ENCODE measurements around the gene SSTR5.
A peak's percentile ranks its signal among the peaks of the same experiment; 100 is the strongest.

The SSTR5 gene

DNA sequence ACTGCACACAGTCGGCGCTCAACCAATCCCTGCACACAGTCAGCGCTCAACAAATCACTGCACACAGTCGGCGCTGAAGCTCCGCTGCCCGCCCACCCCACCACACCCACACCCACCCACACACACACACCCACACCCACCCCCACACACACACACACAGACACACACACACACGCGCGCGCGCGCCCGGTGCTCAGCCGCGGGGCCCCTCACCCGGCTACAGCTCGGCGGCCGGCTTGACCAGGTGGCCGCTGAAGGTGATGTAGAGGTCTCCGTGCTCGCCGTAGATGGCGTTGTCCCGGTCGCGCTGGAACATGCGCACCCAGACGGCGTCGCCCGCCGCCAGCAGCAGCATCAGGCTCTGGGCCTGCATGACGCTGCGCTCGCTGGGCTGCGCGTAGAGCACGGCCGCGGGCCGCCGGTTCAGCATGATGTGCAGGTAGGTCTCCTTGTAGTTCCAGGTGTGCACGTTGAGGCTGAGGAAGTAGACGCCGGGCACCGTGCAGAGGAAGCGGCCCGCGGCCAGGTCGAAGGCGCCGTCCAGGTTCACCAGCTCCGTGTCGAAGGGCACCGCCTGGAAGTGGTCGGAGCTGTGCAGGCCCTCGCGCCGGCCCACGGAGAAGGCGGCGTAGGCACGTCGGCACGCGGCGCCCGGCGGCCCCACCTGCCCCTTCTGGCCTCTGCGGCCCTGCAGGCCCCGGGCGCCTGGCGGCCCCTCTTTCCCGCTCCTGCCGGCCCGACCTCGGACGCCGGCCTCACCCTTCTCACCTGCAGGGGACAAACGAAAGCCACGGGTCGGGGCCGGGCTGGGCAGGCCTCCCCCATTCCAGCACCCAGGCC, 21.0 kb downstream of the SSTR5 start:
- DNase-seq, result no peak

DNA sequence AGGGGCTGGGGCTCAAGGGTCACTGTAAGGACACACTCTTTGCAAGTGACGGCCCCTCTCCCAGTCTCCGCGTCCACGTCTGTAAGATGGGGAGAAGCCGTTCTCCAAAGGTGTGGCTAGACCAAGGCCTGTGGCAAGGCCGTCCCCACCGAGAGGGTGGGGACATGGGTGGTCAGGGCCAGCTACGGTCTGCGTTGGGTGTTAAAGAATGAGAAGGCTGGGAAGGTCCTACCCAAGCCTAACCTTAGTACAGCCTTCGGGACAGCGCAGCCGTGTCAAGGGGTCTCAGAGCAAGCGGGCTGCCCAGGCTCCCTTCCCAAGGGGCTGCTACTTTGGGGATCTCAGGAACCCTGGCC, 21.6 kb downstream of the SSTR5 start:
- DNase-seq, result no peak

DNA sequence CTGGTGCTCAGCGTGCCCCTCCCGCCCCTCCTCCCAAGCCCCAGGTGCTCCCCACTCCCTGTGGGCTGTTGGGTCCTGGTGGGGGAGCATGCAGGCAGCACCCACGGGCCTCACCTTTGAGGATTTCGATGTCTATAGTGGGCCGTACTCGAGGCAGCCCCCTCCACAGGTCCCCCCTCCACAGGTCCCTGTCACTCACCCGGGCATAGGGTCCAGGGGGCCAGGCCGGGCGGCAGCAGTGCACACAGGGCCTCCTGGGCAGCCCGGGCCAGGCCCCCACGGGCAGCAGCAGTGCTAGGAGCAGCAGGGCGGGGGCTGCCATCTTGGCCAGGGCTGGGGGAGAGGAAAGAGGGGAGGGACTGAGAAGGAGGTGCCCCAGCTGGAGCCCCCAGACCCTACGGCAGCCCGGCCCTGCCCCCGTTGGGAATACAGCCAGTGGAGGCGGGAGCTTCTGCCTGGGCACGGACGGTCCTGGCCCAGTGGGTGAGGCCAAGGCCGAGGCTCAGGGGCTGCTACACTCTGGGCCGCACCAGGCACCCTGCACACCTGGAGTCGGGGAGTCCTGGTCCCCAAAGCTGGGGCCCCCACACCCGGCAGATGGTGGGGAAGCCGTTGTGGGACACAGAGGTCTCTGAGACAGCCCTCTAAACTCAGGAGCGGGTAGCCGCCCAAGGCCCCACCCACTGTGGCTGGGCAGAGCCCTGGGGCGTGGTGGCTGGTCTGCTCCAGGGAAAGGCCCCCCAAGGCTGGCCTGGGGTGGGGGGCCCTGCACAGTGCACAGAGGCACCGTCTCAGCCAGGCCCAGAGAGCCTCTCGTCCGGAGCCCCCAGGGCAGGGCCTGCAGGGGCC, 22.3 kb downstream of the SSTR5 start:
- DNase-seq, result no peak

DNA sequence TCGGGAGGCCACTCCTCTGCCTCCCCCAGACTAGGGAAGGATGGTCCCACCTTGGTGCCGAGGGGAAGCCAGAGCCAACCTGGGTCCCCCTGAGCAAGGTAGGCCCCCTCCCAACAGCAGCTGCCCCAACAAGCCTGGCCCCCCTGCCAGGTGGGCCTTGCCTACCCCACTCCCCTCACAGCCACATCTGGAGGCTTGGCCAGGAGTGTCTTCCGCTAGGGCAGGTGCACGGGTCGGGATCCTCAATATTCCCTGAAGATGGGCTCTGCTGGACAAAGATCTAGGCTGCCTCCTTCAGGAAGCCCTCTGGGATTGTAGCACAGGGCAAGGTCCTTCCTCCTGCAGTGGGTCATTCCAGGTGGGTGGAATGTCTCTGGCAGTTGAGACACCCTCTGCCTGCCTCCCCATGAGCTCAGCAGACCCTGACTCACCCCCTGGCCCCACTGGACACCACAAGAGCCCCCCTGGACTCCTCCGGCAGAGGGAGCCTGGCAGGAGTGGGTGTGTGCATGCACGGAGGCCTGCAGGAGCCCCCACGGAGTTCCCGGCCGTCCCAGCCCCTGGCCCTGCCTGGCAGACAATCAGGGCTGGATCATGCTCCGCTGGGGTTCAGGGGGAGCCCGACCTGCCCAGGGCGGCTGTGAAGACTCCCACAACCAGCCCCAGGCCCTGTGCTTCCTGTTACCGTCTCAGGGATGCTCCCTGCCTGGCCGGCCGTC, 23.1 kb downstream of the SSTR5 start:
- DNase-seq, result no peak

DNA sequence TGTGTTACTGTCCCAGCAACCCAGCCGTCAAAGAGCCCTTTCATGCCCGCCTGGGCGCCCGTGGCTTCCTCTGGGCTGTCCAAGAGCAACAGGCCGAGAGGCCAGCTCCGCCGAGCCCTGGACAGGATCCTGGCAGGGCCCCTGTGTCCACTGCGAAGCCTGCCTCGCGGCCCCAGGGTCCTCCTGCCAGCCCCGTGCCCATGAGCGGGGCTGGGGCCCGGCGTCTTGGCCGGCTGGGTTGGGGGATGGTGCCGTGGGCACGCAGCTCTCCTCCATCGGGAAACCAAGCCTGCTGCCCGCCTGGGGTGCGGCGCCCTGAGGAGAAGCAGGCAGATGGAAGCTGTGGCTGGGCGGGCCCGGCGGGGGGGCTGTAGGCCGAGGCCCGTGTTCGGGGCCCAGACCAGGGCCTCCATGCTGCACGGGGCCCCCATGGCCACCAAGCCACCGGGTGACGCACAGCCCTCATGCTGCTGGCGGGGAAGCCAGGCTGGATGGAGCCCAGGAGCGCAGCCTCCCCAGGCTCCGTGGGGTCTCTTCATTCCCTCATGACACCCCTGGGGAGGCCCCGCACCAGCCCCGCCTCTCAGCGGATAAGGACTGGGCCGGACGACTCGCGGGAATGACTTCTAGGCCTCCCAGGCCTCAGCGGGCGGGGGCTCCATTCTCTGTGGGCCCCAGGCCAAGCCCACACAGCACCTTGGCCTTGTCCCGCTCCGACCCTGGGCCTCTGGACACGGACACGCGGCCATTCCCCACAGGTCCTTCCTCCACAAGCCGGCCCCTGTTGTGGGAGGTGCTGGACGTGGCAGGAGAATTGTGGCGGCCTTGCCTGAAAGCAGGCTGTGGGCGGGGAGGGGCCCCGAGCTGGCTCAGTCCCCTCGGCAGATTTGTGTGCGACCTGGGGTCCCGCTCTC, 23.9 kb downstream of the SSTR5 start, which contains the start of gene C1QTNF8:
C1QTNF8 (minus strand) TSS at position 76 of the 914 bp plus-strand sequence. CDS start 1,322 bp downstream, outside the sequence.
- DNase-seq, result no peak

DNA sequence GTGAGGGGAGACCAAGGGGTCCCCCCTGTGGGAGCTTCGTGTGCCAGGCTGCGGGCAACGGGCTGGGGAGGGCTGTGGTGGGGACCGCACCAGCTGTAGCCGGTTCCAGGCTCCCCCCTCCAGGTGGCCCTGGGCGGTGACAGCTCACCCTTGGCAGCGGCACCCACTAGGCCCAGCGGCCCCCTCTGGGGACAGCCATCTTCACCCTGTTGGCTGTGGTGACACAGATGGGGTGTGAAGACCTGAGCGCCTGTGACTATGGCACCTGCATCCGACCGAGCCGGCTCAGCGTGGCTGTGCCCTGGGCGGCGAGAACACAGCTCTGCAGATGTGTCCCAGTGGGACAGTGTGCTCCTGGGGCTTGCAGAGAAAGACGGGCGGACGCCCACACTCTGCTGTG, 24.6 kb downstream of the SSTR5 start:
- no peak for DNase-seq

DNA sequence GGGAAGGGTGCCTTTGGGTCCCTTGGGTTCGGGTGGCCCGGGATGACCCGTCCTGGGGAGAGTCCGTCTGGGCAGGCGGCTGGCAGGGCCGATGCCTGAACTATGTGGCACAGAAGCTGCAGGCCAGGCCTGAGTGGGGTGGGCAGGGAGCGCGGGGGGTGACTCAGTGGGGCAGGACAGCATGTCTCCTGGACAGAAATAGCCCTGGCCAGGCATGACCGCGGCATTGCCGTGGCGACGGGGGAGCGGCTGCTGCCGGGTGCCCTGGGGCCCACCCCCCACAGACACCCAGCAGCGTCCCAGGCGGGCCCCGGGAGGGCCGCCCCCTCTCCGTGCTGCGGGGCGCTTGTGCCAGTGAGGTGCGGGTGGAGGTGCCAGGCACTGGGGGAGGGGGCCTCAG, 25.3 kb downstream of the SSTR5 start:
- DNase-seq, result no peak

DNA sequence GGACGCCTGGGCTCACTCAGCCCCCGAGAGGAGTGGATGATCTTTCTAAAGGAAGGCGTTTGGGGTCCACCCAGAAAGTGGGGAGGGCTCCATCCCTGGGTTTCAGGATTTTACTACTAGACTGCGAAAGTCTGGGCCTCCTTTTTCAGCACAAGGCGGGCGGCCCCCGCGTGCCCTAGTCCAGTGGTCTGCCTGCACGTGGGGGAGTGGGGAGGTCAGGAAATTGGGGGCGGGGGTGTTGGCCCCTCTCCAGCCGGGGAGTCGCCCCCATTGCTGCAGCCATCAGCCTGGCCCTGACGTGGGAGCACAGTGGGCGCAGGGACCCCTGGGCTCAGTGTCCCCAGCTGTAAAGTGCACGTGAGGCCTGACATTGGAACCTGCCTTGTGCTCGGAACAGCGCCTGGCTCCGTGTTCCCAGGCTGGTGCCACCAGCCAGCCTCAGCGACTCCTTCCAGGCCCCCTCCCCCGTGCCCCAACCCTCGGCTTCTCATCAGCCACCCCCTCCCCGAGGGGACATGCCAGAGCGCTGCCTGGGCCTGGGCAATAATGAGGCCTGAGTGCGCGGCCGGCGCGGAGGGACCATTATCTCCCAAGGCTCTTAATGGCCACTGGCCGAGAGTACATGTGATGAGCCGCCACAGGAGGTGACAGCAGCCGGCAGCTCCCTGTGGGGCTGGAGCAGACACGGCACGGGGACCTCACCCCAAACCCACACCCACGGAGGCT, 25.9 kb downstream of the SSTR5 start:
- no peak for DNase-seq

DNA sequence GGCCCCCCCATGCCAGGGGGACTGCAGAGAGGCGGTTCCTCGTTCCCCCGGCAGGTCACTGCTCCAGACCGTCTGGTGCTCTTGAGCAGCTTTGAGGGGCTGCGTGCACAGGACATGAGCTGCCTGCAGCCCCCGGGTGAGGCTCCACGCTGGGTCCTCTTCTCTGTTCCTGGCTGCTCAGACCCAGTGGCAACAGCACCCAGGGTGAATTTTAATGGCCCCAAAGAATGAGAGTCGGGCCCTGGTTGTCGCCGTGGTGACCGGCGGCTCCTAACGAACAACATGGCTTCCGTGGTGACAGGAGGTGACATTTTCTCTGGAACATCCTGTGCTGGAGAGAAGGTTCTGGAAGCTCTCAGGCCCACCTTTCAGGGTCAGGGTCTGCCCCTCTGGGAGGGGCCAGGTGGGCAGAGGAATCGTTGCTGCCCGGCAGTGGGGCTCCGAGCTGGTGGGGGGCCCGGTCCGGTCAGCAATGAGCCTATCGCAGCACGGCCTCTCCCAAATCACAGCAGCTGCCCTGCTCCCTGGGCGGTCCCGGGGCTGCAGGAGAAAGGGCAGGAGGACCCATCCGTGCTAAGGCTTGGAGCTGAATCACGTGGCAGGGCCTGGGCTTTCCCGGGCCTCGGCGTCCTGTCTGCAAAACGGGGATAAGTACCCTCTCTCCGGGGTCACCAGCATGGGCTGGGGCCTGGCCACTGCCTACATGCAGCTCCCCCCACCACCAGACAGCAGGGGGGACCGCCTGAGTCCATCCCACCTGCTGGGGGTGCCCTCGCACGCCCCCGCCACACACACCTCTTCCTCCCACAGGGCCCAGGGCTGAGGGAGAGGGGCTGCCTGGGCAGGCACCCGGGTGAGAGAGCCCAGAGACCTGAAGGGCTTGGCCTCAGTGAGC, 26.9 kb downstream of the SSTR5 start:
- DNase-seq, result no peak

DNA sequence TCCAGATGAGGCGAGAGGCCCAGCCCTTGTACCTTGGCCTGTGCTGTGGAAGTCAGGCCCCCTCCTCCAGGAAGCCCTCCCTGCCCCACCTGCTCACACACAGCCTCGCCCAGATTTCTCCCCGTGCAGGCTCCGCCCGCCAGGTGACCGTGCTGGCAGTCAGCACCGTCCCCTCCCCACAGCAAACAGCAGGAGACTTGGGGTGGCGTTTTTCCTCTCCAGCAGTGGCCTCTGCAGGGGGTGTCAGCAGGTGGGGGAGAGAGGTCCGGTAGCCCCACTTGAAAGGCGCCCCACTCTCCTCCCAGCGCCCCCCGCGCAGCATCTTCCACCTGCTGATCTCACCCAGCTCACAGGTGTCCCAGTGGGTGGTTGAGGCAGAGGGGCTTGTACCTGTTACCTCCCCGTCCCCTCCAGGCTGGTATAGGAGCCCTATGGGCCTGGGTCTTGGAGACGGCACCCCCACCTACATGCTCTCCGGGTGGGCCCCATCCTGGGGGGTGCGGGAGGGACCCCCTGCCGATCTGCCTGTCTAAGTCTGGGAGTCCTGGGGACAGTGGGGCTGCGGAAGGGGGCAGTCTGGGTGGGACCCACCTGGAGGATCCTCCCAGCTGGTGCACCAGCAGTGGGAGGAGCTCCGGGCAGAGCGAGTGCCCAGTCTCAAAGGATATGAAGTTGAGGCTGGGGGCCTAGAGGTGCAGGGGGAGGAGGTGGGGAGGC, 27.7 kb downstream of the SSTR5 start:
- no peak for DNase-seq

DNA sequence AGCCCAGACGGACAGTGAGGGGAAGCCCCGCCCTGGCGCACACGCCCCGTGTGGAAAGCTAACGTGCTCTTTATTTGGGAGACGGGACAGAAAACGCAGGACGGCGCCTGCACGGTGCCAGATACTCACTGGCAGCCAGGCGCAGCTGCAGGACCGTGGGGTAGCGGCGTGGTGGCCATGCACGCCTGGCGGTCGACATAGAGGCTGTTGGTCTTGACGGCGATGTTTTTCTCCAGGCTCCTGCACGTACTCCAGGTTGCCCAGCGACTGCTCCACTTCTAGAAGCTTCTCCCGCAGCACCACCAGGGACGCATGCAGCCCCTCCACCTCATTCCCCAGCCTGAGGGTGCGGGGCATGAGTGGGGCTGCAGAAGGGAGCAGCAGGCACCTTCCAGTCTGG, 28.6 kb downstream of the SSTR5 start:
- no peak for DNase-seq

DNA sequence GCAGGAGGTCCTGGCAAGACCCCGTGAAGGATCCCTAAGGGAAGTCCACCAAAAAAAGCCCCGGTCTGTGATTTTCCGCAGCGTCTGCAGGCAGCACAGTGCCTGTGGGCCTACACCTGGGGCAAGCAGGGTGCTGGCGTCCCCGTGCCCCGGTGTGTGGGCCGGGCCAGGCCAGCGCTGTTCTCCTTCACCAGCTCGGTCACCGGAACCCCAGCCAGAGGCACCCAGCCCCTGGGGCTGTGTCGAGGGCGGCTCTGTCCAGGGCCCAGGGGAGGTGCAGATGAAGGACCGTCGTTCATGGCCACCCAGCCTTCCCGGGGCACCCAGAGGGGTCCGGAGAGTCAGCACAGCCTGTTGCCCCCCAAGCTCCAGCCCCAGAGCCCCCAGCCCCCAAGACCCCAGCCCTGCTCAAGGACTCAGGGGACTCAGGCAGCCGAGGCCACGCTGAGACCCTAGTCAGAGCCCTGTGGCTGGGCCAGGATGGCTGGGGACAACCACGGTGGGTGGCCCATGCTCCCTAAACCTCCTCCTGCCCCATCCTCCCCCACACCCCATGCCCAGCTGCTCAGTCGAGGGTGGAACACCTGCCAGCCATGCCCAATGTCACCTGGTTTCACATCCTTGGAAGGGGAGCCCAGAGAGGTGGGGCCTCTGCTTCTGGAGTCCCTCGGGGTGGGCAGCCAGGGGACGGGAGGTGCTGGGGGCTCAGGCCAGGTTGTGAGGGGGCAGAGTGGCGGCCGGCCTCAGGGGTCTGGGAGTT, 29.2 kb downstream of the SSTR5 start:
- no peak for DNase-seq

DNA sequence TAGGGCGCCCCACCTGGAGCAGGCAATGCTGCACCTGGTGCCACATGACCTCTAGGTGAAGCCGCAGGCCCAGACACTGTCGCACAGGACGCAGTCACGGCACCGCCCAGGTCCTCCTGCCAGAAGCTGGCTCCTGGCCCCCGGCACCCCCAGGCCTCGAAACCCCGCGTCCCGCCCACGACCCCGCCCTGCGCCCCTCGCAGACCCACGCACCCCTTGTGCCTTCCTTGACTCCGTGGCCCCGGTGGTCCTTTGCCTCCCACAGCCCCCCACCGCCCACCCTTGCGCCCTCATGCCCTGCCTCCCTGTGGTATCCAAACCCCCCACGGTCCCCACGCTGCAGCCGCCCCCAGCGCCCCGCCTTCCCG, 29.8 kb downstream of the SSTR5 start:
- no peak for DNase-seq

DNA sequence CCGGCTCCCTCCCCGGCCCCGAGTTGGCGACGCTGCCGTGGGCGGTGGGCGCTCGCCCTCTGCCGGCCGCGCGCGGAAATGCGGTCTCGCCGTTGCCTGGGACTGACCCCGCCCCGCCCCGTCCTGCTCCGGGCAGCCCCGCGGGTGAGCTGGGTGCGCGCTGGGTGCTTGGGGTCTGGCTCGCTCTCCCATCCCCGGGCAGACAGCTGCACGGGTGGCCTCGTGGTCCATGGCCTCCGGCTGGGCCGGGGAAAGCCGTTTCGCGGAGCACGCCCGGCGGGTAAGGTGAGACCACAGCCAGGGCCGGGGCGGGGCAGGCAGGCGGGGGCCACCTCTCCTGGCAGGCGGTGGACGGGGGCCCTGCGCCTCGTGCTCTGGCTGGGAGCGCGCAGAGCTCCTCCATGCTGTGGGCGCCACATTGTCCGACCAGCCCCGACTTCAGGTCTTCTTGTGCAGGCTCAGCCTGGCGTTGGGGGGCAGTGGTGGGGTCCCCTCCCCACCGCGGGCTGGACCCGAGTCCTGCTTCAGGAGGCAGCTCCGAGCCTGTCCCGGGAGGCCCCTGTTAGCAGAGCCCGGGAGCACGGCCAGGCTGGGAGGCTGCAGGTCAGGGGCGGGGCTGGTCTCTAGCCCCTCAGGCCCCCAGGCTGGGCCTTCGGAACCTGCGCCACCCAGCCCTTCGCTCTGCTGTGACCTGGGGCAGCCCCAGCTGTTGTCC, 30.5 kb downstream of the SSTR5 start:
- DNase-seq, result peak; percentile 22

DNA sequence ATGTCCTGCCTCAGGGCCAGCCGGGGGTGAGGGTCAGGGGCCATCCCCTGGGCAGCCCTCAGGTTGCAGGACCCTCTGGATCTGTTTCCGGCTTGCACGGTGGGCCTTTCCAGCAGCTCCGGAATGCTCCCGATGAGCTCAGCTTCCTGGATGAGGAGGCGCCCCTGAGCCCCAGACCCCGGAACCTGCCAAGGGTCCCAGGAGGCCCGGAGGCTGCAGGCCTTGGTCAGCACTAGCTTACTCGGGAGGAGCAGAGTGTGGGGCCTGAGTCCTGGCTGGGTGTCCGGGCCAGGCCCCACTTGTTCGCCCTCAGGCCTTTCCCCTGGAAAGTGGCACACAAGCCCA, 31.1 kb downstream of the SSTR5 start:
- no peak for DNase-seq

DNA sequence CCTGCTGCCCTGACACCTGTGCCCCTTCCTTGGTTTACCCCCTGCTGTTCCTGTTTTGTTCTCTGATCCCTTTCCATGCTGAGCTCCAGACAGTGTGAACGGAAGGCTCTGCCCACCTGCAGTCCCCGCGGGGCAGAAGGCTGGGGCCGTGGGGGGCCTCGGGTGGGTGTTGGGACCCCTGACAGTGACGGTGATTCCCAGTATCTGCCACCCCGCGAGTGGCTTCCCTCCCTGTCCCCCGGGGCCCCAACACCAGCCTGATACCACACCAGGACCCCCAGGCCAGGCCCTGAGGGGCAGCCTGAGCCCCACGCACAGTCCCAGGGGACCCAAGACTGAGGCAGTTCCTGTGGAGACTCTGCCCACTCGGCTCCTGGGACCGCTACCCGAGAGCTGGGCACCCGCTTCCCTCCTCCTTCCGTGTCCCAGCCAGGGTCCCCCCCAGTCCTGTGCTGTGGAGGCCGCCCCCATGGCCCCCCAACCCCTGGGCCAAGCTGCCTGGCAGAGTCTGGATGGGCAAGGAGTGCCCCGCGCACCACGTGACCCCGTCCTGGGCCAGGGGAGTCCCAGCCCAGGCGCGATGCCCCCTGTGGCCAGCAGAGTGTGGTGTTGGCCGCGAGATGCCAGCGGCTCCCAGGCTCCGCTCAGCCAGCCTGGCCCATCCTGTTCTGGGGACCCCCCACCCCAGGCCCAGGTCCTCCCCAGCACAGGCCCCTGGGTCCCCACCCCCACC, 33.5 kb downstream of the SSTR5 start:
- no peak for DNase-seq

DNA sequence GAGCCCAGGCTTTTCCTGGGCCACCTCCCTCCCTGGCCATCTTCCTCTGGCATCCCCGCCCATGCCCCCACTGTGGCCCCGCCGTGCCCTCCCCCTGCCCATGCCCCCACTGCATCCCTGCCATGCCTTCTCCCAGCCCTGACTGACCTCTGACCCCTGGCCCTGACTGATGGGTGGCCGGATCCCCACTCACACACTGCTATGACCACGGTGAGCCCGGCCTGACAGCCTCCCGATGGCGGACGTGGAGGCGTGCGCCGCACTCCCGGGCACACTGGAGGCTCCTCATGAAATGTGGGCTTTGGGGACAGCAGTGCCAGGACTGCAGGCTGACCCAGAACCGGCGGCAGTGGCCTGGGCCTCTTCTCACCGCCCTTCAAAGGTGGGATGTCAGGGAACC, 34.1 kb downstream of the SSTR5 start:
- DNase-seq, result no peak

DNA sequence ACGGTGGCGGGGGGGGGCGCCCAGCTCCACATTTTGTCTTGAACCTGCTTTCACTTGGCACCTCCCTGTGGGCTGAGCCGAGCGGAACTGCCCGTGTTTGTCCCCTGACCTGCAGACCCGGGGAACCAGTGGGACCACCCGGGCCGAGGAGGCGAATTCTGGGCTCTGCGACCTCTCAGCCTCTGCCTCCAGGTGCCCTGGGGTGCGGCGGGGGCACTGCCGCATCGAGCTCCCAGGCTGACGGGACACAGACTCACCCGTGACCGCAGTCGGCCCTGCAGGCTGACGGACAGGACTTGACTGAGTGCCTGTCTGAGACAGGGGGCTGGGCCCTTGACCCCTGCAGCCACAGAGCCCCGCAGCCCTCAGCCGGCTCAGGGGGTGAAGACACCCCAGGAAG, 34.6 kb downstream of the SSTR5 start:
- no peak for DNase-seq

Measured in GOT3 (cell line).